GM19324 (cell line): ENCODE measurements around the gene CDKAL1.
"Not testable (repeated sequence)": the region's sequence is repeated elsewhere in the genome, so short reads cannot be mapped to it uniquely, and the experiment has no call there.

Source experiments
- ATAC-seq: cut with Tn5 transposase; IDR thresholded peaks from one replicate; pipeline ENCODE4 v1.9.1; 2021; ENCODE audit warnings: mild to moderate bottlenecking, moderate library complexity; ENCODE audit not compliant: unreplicated experiment, low FRiP score

The CDKAL1 gene

GRCh38 chr6:20630617-20631548 lies 96.6 kb downstream of the CDKAL1 start:
- ATAC-seq: no peak

DNA sequence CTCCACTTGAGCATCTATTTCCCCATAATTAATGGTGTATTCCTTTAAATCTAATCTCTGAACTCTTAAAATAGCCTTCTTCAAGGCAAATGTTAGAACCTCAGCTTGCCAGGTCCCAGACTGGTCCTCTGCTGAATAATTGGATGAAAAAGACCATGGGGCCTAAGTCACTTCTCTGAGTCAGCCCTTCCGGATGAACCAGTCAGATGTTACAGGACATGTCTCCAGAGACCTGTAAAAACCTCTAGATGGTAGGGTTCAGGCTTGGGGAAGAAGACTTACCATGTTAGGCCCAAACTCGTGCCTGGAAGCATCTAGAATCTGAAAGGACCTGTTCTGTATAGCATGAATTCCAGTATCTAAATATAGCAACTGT lies 97.3 kb downstream of the CDKAL1 start:
- ATAC-seq: no peak

GRCh38 chr6:20632696-20633095 lies 98.4 kb downstream of the CDKAL1 start:
- ATAC-seq: no peak

DNA sequence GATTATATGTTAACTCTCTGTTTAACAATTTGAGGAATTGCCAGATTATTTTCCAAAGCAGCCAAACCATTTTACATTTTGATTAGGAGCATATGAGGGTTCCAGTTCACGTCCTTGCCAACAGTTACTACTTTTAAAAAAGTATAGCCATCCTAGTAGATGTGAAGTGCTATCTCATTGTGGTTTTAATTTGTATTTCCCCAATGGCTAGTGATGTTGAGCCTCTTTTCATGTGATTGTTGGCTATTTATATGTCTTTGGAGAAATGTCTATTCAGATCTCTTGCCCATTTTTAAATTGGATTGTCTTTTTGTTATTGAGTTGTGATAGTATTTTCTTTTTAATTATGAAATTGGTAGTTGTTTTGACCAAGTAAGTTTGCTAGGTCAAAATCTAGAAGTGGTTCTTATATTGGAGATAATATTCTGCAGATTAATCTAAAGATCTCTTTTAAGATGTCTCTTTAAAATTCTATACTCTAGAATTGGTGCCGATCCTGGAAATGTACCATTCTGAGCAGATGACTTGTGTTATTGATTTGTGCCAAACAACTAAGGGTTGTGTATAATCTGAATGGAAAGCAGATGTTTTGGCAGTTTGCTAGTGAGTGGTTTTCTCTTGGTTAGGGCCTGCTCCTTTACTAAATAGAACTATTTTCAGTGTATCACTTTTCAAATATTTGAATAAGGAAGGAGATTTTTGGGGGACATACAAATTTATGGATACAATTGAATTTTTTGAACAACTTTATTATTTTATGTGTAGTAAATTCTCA lies 99.5 kb downstream of the CDKAL1 start:
- no peak for ATAC-seq

DNA sequence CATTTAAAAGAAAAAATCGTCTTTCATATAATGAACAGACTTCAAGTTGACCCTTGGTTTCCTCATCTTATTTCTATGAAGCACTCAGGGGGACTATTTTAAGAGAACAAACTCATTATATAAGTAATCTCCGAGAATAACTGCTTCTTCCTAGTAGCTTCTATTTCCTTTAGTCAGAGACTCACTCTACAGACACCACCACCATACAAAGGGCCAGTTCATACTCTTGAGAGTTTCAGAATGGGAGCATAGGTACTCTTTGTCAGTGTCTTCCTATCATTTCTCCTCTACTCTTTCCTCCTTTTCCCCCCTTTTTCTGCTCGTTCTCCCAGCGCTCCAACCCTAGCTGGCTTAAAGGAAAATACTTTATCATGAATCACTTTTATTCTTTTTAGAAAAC lies 104.9 kb downstream of the CDKAL1 start:
- ATAC-seq: no peak

DNA sequence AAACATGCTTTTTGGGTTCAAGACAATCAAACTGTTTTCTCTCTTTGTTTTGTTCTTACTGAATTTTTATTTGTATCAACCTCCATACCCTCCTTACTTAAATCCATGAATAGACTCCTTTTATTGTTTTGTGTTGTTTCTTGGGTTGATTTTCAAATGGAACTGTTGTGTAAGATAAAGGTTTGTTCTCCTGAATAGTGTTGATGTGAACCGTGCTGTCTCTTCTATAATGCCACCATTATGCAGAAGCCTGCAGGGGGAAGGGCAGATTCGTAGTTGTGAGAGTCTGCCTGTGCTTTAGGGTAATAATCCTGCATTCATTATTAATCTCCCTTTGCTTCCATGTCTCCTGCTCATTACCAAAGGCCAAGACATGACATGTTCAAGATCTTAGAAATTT lies 105.9 kb downstream of the CDKAL1 start:
- no peak for ATAC-seq

DNA sequence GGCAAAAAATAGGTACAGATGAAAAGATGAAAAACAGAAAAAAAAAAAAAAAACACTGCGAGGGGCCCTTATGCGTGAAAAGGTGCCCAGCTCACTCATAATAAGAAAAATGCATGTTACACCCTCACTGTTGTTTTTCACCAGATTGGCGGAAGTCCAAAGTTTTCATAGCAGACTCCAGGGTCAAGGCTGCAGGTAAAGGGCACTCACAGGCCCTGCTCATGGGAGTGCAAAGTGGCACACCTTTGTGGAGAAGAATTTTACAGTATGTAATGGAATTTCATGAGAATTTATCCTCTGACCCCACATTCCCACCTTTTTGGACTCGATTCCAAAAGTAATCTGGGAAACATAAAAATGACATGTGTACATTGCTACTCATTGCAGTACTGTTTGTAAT lies 108.2 kb downstream of the CDKAL1 start:
- no peak for ATAC-seq

- no peak for ATAC-seq
Observed at GRCh38 chr6:20644667-20645370, 110.6 kb downstream of the CDKAL1 start.

DNA sequence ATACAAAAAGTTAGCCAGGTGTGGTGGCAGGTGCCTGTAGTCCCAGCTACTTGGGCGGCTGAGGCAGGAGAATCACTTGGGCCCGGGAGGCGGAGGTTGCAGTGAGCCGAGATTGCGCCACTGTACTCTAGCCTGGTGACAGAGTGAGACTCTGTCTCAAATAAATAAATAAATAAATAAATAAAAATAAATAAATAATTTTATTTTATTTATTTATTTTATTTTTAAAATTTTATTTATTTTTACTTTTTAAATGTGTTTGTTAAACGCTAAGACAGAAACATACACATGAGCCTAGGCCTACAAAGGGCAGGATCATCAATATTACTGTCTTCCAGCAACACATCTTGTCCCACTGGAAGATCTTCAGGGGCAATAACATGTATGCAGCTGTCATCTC lies 111.3 kb downstream of the CDKAL1 start:
- not testable (repeated sequence) for ATAC-seq

DNA sequence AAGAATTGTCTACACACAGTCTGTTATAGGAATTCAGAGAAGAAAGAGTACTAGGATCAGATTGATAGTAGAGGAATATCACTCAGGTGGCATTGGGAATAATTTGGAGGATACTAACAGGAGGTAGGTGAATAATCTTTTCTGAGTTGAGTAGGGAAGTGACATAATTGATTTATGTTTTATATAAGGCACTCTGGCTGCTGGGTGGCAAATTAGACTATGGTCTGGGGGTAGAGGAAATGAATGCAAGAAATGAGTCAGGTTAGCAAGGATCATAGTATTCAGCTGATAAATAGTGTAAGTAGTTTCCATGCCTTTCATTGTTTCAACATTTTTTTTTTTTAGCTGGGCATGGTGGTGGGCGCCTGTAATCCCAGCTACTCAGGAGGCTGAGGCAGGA lies 113.3 kb downstream of the CDKAL1 start:
- no peak for ATAC-seq

DNA sequence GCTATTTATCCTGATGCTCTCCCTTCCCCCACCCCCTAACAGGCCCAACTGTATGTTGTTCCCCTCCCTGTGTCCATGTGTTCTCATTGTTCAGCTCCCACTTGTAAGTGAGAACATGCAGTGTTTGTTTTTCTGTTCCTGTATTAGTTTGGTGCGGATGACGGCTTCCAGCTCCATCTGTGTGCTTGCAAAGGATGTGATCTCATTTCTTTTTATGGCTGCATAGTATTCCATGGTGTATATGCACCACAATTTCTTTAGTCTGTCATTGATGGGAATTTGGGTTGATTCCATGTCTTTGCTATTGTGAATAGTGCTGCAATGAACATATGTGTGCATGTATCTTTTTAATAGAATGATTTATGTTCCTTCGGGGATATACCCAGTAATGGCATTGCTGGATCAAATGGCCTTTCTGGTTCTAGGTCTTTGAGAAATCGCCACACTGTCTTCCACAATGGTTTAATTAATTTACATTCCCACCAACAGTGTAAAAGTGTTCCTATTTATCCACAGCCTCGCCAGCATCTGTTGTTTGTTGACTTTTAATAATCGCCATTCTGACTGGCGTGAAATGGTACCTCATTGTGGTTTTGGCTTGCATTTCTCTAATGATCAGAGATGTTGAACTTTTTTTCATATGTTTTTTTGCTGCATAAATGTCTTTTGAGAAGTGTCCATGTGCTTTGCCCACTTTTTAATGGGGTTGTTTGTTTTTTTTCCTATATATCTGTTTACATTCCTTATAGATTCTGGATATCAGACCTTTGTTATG lies 115.6 kb downstream of the CDKAL1 start:
- not testable (repeated sequence) for ATAC-seq

GRCh38 chr6:20652299-20653084 lies 118.2 kb downstream of the CDKAL1 start:
- no peak for ATAC-seq

DNA sequence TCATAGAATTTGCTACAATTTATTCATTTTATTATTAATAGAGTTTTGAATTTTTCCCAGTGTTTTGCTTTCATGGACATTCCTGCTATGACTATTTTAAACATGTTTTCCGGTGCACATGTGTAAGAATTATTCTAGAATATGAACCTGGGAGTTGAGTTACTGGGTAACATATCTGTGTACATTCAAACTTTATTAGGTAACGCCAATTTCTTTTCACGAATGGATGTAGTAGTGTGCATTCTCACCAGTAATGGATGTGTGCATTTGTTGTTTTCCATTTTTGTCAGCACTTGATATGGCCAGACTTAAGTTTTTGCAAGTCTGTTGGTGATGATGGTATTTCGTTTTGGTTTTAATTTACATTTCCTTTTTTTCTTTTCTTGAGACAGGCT lies 118.8 kb downstream of the CDKAL1 start:
- ATAC-seq: no peak

- no peak for ATAC-seq
Observed at GRCh38 chr6:20655317-20655716, 121.1 kb downstream of the CDKAL1 start.

DNA sequence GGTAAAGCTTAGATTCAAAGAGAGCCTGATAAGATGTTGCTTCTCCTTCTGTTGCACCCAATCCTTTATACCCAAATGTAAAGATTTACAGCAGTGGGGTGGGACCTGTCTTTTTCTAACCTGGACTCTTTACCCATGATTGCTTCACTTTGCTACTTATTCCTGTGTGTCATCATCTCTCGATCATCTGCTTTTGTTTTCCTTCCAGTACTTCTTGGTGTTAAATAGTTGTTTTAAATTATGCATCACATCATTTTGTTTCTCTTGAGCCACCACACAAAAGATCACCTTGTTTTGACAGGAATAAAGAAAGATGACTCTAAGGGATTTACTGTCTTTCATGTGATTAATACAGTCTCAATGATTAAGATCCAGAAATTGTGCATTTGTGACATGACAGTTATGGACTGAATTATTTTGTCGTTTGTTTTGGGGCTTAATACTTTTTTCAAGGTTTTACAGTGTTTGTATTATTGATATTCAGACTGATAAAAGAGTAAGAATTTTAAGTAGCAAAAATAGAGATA lies 123.1 kb downstream of the CDKAL1 start:
- ATAC-seq: no peak

GRCh38 chr6:20658053-20658452 lies 123.8 kb downstream of the CDKAL1 start:
- no peak for ATAC-seq

GRCh38 chr6:20658516-20658915 lies 124.3 kb downstream of the CDKAL1 start:
- ATAC-seq: no peak

DNA sequence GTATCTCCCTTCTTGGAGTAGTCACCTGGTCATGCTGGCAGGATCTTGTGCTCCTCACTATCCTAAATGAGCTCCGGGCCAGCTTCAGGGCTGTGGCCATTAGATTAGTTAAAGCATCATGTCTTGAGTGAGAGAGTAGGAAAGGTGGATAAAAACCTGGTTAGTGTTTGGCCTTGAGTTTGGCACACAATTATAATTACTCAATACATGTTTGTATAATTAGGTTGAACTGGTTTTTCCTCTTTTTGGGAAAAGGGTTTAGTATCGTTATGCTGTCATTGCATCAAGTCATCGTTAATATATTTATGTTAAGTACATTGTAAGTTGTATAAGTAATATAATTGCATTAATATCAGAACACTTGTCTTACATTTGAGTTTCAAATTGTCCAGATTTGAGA lies 126.3 kb downstream of the CDKAL1 start:
- no peak for ATAC-seq

- no peak for ATAC-seq
Observed at GRCh38 chr6:20661721-20662120, 127.5 kb downstream of the CDKAL1 start.
